GM20431 (cell line): Measurements from ENCODE around the gene SKIL.

Source experiments
- in situ Hi-C: fragments of 300-500 bp; cut with MseI, MboI; formaldehyde crosslinking; loops from one replicate; pipeline ENCODE4 v1.15.0; 2020; ENCODE audit warnings: low sequenced_read_pairs; ENCODE audit not compliant: unreplicated experiment

The SKIL gene

DNA sequence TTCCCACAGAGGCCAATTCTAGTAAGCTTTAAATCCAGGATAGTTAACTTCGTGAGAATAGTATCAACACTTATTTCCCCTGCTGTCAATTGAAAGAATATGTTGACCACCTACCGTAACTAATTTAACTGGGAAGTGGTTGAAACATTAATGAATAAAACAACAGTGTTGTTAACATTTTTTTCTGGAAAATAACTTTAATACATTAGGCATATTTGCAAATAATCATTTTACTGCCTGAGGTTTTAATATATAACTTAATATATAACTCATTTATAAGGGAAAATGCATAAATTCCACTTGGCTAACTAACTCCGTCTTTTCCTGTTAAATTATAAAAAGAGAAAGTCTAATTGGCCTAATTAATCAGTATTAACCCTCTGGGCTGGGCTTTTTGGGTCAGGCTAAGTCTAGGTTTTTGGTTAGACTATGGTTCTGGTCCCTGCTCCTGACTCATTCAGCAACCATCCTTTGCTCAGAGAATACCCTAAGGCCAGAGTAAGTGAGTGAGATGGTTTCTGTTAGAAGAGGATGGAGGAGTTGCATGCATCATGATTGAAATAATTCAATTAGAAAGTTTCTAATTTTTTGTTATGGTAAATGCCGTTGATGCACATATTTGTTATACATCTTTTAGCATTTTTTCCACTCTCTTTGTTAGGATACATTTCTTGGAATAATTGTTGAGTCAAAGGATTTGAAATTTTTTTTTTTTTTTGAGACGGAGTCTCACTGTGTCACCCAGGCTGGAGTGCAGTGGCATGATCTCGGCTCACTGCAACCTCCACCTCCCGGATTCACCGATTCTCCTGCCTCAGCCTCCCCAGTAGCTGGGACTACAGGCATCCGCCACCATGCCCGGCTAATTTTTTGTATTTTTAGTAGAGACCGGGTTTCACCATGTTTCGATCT lies 10.8 kb upstream of the SKIL start:
- in situ Hi-C loops = no loop called here

DNA sequence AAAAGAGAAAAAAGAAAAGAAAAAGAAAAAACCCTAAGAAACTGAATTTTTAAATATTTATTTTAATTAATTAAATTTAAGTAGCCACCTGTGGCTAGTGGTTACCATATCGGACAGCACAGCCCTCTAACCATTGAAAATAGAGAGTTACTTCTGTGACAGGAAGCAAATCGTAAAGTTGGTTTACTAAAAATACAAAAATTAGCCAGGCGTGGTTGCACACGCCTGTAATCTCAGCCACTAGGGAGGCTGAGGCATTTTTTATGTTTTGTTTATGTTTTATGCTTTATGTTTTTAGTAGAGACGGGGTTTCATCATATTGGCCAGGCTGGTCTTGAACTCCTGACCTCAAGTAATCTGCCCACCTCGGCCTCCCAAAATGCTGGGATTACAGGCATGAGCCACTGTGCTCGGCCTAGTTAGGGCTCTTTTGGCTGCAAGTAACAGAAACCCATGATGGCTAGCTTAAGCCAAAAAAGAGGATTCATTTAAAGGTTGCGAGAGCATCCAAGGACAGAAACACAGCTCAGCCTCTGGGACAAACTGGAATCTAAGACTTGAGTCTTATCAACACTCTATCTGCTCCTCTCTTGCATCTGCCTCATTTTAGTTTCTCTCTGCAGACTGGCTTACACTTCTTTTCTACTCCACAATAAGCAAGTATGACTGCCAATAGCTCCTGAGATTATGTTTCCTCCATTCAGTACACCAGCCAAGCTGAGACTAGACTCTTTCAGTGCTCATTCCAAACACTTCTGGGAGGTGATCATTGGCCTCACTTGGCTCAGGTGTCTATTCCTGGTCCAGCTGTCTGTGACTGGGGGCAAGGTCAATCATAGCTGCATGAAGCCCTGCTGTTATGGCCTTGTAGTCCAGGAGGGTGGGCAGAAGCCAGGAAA lies 6.8 kb upstream of the SKIL start:
- in situ Hi-C loops = no loop called here

DNA sequence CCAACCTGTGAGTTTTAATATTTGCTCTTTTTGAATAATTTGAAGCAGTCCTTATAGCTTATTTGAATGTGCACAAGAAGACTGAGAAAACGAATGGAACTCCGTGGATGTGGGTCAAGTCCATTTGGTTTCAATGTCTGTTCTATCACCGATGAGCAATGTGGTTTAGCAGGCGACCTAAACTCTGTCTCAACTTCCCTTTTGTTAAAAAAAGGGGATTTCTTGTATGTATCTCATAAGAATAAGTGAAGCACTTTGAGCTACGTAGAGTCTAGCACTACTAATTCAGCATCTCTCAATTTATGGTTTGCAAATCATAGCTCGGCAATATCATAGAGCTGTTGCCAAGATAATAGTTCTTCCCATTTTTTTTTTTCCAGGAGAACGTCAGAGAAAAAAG lies 4.6 kb upstream of the SKIL start:
- in situ Hi-C loops = no loop called here

DNA sequence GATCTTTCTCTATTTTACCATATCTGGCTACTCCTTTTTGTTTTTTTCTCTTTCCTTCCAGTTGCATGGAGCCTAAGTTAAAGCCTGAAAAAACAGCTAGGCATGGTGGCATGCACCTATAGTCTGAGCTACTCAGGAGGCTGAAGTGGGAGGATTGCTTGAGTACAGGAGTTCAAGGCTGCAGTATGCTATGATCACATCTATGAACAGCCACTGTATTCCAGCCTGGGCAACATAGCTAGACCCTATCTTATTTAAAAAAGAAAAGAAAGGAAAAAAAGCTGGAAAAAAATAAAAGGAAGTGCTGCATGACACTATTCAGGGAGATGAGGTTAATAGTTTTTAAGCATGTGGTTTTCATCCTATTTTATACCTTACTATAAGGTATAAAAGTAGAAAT lies 4.0 kb upstream of the SKIL start:
- in situ Hi-C loops = no loop called here

DNA sequence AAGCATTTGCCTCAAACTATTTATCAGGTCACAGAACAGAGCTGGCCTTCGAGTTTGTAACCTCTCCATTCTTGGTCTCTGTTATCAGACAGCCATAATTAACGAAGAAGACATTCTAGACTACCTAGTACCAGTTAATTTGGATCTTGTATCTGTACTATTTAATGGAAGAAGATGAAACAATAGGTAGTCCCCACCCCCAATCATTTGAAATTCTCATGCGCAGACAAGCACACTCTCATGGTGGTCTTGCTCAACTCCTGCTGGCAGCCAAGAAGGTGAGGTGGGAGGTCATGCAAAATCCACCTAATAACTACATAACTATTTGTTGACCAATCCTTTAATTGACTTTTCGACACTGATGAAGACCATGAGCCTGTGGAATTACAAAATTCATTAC lies 2.8 kb upstream of the SKIL start:
- in situ Hi-C loops = no loop called here

DNA sequence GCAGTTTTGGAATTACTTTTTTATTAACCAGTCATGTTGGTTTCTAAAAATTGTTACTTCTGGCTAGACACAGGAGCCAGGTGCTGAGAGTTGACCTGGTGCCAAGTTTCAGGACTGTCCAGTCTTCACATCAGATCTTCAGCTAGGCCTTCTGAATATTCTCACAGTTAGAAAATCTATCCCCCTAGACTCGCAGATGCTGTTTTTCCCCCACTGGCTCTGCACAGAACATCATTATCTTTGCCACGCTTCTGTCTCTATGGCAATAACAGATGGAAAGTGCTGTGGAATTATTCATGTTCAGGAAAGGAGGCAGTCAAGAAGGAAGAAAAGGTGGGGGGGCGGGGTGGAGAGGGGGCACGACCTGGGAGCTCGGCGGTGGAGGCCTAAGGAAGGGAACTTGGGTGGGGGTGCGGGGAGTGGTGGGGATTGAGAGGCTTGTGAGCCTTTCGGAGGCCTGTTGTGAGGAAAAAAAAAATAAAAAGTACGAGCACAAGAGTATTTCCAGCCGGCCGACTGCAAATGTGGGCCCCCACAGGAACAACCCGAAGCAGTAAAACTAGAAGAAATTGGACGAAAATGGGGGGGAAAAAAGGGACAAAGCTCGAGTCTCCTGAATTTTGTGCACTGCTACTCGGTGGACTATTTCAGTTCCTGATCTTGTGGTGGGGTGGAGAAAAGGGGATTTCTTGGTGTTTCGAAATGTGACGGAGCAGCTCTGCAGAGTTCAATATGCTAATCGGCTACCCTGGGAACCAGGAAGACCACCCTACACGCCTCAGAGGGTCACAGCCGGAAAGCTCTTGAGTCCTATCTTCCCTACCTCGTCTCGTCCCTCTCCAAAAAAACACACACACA lies 1.5 kb upstream of the SKIL start:
- in situ Hi-C loops = no loop called here

DNA sequence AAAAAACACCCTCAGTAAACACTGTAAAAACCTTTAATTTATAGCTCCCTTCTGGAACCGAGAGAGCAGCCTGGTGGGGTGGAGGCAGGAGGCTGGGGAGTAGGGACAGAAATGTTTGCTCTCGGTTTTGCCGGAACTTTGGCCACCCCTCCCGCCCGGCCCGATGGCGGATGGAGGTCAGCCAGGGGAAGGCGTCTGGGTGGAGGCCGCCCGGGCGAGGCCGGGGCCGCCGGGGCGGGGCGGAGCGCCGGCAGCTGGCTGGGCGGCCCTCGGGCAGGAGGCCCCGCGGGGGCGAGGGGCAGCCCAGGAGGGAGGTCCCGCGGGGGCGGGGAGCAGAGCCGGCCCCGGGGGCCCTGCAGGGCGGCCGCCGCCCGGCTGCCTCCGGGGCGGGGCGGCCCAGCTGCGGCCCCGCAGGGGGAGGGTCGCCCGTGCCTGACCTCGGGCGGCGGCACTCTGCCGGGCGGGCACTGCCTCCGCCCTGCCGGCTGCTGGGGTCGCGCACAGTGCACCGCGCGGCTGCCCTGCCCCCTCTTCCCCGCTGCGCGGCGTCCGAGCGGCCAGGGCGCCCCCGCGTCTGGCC lies 829 bp upstream of the SKIL start:
- in situ Hi-C loops = no loop called here

DNA sequence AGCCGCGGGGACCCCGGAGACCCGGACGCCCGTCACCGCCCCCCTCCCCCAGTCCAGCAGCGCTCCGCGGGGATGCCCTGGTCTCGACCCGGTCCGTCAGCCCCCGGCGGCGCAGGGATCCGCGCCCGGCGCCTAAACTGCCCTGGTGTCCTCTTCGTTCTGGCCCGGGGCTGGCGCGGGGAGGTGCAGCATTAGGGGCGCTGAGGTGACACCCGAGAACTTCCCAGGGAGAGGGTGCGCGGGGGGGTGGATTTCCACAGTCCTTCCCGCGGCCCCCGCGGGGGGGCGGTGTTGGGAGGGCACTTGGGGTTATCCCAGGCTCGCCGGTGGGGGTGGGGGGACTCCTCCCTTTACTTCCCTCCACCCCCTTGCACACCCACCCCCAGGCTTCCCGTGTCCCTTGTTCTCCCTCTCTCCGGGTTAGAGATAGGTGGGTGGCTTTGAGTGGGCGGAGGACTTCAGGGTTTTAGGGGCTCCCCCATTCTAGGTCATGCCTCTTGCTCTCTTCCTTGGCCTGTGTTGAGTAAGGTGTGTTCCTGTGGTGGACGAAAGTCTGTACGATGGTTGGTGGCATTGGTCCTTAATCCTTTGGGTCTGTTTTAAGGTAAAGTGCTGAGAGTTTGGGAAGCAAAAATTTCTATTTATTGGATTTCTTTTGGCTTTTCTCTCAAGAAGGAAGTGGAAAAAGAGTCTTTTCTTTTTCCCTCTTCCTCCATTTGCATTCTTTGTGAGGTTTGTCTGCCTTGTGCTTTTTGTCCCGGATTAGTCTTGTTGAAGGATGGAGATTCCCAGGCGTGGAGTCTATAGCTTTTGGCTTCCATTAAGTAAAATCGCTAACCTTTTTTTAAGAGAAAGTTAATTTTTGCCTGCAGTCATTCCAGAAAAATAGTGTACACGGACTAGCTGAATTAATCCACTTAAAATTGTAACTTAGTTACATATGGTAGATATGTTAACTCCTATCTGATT lies 811 bp downstream of the SKIL start:
- in situ Hi-C loops = no loop called here

DNA sequence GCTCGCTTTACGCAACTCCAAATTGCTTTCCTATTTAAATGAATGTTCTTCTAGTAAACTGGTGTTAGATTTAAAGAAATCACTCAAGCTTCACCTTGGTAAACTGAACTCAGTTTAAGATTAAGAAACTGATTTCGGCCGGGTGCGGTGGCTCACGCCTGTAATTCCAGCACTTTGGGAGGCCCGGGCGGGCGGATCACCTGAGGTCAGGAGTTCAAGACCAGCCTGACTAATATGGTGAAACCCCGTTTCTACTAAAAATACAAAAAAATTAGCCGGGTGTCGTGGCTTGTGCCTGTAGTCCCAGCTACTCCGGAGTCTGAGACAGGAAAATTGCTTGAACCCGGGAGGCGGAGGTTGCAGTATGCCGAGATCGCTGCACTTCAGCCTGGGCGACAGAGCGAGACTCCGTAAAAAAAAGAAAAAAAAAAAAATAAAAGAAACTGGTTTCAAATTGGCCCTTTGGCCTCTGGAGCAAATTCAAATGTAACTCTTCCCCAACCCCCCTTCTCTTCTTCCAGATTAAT lies 1.7 kb downstream of the SKIL start:
- in situ Hi-C loops = no loop called here

DNA sequence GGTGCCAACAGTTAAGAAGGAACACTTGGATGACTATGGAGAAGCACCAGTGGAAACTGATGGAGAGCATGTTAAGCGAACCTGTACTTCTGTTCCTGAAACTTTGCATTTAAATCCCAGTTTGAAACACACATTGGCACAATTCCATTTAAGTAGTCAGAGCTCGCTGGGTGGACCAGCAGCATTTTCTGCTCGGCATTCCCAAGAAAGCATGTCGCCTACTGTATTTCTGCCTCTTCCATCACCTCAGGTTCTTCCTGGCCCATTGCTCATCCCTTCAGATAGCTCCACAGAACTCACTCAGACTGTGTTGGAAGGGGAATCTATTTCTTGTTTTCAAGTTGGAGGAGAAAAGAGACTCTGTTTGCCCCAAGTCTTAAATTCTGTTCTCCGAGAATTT lies 3.0 kb downstream of the SKIL start:
- in situ Hi-C loops = no loop called here

DNA sequence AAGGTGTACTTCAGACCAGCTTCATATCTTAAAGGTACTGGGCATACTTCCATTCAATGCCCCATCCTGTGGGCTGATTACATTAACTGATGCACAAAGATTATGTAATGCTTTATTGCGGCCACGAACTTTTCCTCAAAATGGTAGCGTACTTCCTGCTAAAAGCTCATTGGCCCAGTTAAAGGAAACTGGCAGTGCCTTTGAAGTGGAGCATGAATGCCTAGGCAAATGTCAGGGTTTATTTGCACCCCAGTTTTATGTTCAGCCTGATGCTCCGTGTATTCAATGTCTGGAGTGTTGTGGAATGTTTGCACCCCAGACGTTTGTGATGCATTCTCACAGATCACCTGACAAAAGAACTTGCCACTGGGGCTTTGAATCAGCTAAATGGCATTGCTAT lies 3.4 kb downstream of the SKIL start:
- in situ Hi-C loops = no loop called here

DNA sequence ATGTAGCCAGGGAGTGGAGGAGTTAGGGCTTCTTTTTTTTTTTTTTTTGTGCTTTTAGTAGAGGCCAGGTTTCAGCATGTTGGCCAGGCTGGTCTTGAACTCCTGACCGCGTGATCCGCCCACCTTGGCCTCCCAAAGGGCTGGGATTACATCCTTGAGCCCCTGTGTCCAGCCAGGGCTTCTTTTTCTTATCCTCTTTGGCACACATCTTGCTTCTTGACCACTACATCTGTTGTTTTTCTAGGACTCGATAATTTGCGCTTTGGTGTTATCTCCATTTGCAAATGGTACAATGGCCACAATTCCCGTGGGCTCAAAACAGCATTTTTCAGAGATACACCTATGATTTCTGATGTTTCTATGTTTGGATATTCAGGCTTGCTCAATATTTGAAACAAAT lies 4.2 kb downstream of the SKIL start:
- in situ Hi-C loops = no loop called here

DNA sequence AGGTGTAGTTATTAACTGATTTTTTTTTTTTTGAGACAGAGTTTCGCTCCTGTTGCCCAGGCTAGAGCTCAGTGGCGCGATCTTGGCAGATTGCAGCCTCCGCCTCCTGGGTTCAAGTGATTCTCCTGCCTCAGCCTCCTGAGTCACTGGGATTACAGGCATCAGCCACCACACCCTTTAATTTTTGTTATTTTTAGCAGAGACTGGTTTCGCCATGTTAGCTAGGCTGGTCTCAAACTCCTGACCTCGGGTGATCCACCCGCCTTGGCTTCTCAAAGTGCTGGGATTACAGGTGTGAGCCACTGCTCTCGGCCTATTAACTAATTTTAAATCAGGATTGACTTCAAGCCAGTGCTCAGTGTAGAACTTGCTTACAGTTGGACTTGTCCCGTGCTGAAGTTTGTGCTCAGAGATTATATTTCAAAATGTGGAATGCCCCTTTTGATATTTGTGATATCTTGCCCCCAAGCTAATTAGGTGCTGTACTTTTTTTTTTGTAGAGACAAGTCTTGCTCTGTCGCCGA lies 6.0 kb downstream of the SKIL start:
- in situ Hi-C loops = no loop called here

DNA sequence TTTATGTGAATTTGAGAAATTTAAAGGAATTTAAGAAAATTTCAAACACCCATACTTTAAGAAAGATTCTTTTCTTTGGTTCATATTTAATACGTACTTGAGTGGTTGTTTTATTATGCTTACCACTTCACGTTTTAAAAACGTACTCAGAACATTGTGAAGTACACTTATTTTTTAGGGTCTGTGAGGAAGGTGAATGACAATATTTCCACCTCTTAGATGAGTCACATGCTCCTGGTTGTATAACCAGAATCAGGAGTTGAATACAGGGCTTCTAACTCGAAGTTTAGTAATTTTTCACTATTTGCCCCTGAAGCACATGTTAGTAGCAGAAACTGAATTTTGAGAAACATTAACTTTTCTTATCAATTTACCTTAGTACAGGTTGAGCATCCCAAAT lies 7.5 kb downstream of the SKIL start:
- in situ Hi-C loops = no loop called here

DNA sequence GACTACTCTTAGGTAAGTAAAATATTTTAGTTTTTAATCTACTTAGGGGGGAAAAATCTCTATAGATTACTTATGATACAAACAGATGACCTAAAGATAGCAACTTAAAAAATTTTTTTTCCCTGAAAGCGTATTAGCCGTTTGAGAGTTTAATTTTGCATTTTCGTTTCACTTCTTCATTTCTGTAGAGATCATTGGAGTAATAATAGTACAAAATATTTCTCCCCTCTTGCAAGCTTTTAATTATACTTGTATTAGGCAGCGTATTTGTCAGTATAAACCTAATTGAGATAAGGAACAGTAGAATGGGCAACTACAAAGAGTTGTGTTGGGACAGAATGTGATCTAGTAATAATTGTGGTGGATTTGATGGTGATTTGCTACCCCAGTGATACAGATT lies 10.3 kb downstream of the SKIL start:
- in situ Hi-C loops = no loop called here

DNA sequence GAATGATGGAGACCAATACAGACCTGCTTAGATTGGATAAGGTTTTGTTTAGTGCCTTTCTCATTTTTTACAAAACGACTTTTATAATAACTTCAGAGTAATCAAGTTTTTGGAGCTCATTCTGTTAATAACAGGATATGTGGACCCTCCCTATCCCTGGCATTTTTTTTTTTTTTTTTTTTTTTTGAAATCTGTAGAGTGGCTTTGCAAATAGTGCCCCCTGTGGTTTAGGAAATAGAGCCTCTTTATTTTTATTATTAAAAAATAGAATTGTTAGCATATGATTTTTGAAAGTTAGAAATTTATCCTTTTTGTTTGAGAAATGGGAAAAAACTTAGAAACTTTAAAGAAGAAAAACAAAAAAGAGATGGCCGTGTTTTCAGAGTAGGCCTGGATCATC lies 11.4 kb downstream of the SKIL start:
- in situ Hi-C loops = no loop called here

DNA sequence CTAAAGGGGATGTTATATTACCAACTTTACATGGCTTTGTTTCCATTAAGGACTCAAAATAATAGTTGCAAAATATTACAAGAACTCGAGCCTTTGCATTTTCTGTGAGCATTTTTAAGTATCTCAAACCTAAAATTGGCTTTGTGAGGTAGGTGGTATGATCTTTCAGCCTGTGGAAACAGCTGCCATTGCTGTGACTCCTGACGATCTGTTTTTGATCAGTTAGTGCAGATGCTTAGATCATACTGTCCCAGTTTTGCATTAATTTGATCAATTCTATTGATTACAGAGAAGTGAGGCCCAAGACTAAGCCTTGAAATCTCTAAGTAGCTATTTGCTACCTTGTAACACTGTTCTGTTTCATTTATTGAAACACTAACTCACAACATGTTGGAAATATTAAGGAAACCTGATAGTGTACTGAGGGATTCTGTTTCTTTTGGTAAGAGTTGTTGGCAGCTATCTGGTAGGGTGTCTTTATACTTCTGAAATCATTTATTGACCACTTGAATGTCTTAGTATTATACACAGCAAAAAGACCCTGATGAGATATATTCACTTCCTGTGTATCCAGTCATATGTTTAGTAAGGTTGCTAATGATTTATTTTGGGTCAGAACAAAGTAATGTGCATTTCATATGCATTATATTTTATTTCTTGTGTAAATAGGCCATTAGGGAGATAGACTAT lies 14.8 kb downstream of the SKIL start:
- in situ Hi-C loops = no loop called here

DNA sequence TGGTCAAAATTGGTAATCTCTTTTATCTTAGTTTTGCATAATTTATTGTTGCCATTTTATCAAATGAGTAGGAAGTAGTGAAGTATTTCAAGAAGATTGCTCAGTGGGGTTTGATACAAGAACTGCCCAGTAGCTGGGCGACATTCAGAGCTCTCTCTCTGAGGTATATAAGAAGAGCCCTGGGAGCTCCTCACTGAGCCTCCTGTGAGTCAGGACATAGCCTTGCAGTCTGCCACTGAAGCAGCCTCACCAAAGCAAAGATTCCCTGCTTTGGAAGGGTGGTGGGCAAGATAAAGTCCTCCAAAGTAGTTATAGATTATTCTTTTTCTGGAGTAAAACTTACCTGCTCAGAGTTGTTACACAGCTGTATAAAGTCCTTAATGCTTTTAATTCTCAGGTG lies 26.1 kb downstream of the SKIL start:
- in situ Hi-C loops = no loop called here
